Erythroblast (primary cell): Measurements from ENCODE around the gene PPP1R12B.
A peak's percentile ranks its signal among the peaks of the same experiment; 100 is the strongest.
"Not testable (repeated sequence)": the region's sequence is repeated elsewhere in the genome, so short reads cannot be mapped to it uniquely, and the experiment has no call there.

Experiments used
- DNase-seq, 2 experiments: peaks; one replicate each; lab custom pipeline; 2025; lab: John Stamatoyannopoulos, UW
- GATA1 ChIP-seq: IDR thresholded peaks from 2 replicates; pipeline ENCODE4 v1.6.1; 2011; ENCODE audit warnings: low read depth, mild to moderate bottlenecking, control low read depth, low read length, moderate library complexity
- POLR2A ChIP-seq: IDR thresholded peaks from 2 replicates; pipeline ENCODE4 v1.6.1; 2011; ENCODE audit warnings: mild to moderate bottlenecking, low read length

The PPP1R12B gene

DNA sequence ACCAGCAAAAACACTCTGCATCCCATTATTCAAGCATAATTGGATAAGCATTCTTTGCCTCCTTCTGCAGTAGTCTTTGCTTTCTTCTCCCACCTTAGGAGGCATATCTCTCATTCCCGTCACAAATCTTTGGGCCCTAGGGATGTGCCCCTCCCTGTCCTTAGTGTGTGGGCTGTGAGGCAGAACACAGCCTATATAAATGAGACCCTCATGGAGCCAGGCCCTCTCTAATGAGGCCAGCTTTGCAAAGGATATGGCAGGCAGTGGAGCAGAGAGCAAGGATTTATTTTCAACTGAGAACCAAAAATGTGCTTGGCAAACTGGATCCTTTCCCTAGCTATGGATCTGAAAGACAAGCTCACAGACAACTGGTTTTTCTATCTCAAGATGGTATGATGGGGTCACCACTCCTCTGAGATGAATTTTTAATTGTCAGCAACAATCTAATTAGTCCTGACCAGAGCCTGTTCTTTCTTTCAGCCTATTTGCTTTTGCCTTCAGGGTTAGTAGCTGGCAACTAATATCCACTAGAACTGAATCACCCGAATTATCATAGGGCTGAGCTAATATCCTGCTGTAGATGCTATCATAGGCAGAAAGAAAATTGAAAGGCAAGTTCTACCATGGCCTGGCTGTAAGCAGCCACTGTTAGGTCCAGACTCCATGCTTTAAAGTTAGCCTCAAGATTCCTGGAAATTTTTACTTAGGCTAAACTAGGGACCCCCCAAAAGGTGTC lies 227.6 kb downstream of the PPP1R12B start:
- no peak for TF ChIP-seq POLR2A
- no peak for TF ChIP-seq GATA1
- DNase-seq: no peak

- TF ChIP-seq GATA1 (no peak), POLR2A (no peak)
- DNase-seq: no peak
Measured at GRCh38 chr1:202576816-202577215, 228.3 kb downstream of the PPP1R12B start.

- no peak for TF ChIP-seq GATA1
- no peak for TF ChIP-seq POLR2A
- DNase-seq: peak in 1 of 2 experiments; percentile 21
Measured at GRCh38 chr1:202577381-202577780, 228.9 kb downstream of the PPP1R12B start.

GRCh38 chr1:202578001-202578504 lies 229.6 kb downstream of the PPP1R12B start:
- no peak for TF ChIP-seq POLR2A
- no peak for TF ChIP-seq GATA1
- no peak for DNase-seq

DNA sequence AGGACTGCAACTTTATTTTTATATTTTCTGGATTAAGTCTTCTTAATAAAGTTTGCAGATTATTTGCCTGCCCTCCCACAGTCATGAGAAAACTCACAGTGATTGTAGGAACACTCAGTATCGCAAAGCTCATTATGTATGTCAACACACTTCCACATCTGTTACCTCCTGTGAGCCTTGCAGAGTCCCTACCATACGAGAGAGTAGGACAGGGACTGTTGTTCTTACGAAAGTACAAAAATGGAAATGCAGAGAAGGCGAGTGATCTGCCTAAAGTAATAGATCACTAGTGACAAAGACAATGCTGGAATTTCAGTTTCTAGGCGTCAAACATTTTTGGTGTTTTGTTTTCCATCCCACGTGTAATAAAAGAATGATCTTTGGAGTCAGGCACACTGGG lies 230.1 kb downstream of the PPP1R12B start:
- DNase-seq: no peak
- TF ChIP-seq POLR2A (no peak), GATA1 (no peak)

DNA sequence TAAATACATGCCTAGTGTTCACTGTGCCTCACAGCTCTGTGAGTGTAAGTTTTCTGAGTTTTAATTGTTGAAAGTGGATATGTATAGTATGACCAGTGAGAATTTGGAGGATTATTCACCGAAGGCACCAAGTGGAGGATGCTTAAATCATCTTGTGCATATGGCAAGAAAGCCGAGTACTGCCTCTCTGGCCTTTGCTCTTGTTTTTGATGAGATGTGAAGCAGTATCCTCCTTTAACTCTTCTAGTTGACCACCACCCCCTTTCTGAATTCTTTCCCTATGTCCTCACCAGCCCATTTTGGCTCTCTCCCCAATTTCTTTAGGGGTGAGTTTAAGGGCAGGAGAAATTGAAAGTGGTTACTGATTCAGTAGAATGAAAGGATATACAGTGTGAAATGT lies 231.3 kb downstream of the PPP1R12B start:
- no peak for DNase-seq
- TF ChIP-seq POLR2A: no peak
- no peak for TF ChIP-seq GATA1

GRCh38 chr1:202580619-202581018 lies 232.1 kb downstream of the PPP1R12B start:
- TF ChIP-seq GATA1 (no peak), POLR2A (no peak)

GRCh38 chr1:202582350-202582749 lies 233.9 kb downstream of the PPP1R12B start:
- not testable (repeated sequence) for DNase-seq

More at GRCh38 chr1:202580619-202581018, 232.1 kb downstream of the PPP1R12B start:
- no peak for DNase-seq

DNA sequence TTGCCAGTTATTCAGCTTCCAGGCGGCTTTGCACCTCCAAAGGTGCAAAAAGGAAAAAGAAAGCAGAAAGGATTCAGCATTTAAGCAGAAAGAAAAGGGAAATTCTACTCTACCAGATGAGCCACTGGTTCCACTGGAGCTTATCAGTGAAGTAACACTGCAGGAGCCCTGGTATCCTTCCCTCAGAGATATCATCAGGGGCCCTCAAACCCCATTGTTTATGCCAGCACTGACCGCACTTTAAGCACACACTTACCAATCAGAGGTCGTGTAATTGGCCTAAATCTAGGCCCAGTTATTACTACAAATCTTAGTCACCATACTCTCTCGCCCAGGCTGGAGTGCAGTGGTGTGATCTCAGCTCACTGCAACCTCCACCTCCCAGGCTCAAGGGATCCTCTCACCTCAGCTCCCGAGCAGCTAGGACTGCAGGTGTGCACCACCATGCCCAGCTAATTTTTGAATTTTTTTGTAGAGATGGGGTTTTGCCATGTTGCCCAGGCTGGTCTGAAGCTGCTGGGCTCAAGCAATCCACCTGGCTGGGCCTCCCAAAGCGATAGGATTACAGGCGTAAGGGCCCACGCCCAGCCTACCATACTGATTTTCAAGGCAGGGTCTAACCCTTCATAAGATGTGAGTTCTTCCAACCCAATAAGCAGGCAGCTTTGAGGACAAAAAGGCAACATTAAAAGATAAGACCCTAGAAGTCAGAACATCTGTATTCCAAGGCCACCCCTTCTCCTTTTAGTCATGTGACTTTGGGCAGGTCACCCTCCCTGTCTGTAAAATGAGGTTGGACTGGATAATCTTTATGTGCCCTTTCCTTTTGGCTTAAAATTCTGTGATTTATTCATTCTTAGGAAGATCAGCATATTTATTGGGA lies 236.4 kb downstream of the PPP1R12B start:
- TF ChIP-seq GATA1: no peak
- TF ChIP-seq POLR2A: no peak
- peak; percentile 15 to 66 for DNase-seq

DNA sequence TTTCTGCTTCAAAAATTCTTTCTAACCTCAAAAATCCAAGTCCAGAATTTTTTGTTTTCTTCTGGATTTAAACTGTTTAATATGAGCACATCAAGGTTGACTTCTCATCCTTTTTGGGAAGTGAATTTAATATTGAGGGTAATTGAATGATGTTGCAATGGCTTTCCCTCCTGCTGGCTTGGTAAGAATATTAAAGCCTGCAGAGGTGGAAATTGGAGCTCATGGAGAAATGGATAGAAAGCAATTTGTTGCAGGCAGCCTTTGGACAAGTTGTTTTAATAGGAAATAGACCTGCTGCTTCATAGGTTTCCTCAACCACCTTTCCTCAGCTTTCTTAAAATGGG lies 237.1 kb downstream of the PPP1R12B start:
- TF ChIP-seq GATA1 (no peak), POLR2A (no peak)

GRCh38 chr1:202586018-202586821 lies 237.7 kb downstream of the PPP1R12B start:
- peak in 1 of 2 experiments; percentile 9 for DNase-seq
- TF ChIP-seq POLR2A (no peak), GATA1 (no peak)

More for the DNA sequence above, 237.1 kb downstream of the PPP1R12B start:
- no peak for DNase-seq

DNA sequence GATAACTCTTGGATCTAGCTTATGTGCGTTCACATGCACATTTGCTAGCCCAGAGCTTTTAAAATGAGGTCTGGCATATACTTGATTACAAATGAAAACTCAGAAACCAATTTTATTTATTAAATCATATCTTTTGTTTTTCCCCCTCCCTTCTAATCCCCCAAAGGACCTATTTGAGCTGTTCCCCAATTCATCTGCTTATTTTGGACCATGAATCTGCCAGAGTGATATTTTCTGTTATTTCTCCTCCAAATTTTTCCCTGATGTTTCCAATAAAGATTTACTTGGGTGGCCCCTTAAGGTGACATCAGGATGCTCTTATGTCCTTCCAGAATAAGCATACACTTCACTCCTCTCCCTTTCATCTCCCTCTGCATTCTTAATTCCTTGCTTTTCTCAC lies 238.4 kb downstream of the PPP1R12B start:
- no peak for DNase-seq
- TF ChIP-seq GATA1 (no peak), POLR2A (no peak)

DNA sequence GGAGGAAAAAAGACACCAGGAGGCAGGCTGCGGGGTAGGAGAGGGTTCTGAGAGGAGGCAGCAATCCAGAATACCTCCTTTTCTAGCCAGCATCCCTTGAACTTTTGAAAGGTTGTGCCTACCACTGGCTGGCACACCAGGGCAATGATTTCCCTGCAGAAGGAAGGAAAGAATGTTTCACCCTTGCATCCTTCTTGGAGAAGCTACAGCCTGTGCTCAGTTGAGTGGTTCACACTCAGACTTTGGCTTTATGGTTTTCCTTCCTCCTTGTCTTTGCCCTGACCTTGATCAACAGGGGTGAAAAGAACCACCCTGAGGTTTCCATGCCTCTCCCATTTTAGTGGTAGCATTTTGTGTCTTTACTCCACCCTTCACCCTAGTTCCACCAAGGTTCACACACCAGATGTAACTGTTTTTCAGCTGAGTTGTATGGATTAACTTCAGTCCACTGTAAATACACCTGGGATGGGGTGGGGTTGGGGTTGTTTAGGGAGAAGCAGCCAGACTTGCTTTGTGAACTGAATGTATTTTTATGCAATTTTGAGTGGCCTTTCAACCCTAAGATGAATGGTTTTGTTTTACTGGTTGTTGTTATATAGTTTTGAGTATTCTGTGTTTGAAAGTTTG lies 239.5 kb downstream of the PPP1R12B start:
- DNase-seq: no peak
- TF ChIP-seq POLR2A: no peak
- TF ChIP-seq GATA1: no peak
